Body of pancreas (tissue), 4 donors: Measurements from ENCODE around the gene PRKCB. TPM values are rescaled to one million over a fixed set of nuclear protein-coding genes. Genes with fewer than 3 reads are reported as not detected.

Source experiments
- ATAC-seq: fragments of 150-250 bp; one replicate; pipeline ENCODE4 v1.9.1; 2016
- DNase-seq, 4 donors: peaks; one replicate each; pipeline ENCODE4 v3.0.0-alpha.2; 2019
- H3K27ac ChIP-seq, 4 donors: fragments of 200-600 bp; sonication (generic); 1 replicate in 3 of 4; 2 replicates in 1 of 4; pipeline versions ENCODE4 v1.5.1 to v1.6.1; 2016 to 2019; ENCODE audit warnings: mild to moderate bottlenecking in 1 of 4, mixed read lengths in 1 of 4, moderate library complexity in 1 of 4
- H3K27me3 ChIP-seq, 2 donors: fragments of 200-600 bp; sonication (generic); one replicate each; pipeline ENCODE4 v1.6.0; 2016; ENCODE audit warnings: mild to moderate bottlenecking in 1 of 2
- H3K36me3 ChIP-seq, 2 donors: fragments of 200-600 bp; sonication (generic); replicated peaks in 1 of 2; 2 replicates each; pipeline ENCODE4 v1.5.1; 2016; ENCODE audit warnings: low read depth in 2 of 2; ENCODE audit not compliant: insufficient read depth in 1 of 2
- H3K4me1 ChIP-seq: fragments of 200-600 bp; sonication (generic); one replicate; pipeline ENCODE4 v1.6.0; 2016
- H3K4me3 ChIP-seq, 2 donors: fragments of 200-600 bp; sonication (generic); 1 replicate in 1 of 2; 2 replicates in 1 of 2; pipeline ENCODE4 v1.5.1; 2016 to 2019
- H3K9me3 ChIP-seq, 3 donors: fragments of 200-600 bp; sonication (generic); 1 replicate in 2 of 3; 2 replicates in 1 of 3; pipeline ENCODE4 v1.5.1; 2016
- POLR2A ChIP-seq, 3 donors: fragments of 450-650 bp; IDR thresholded peaks; one replicate each; pipeline ENCODE4 v1.6.1; 2016; ENCODE audit warnings: antibody characterized with exemption in 3 of 3, mild to moderate bottlenecking in 2 of 3
- WGBS, 2 donors: methylation state at CpG; one replicate each; pipeline ENCODE4 v1.1.5; 2017; 5-methylcytosine and 5-hydroxymethylcytosine counted together
- intact Hi-C: fragments of 100-400 bp; cut with DNase I; formaldehyde crosslinking; loops from one replicate; pipeline ENCODE4 v1.15.1; 2023
- total RNA-seq, 2 donors: library from RNA; depleted of rRNA; stranded (reverse); fragments of >200 nt; gene quantifications; one replicate each; pipeline ENCODE4 v1.1.0, GENCODE V29; 2016
- TF ChIP-seq, protein P1 (sequence below), 7 experiments: fragments of 450-650 bp in 4 of 7; fragments of 200-600 bp in 3 of 7; sonication (generic) in 3 of 7; IDR thresholded peaks; one replicate each; pipeline ENCODE4 v1.5.1; 2016 to 2019; ENCODE audit warnings: antibody characterized with exemption in 7 of 7

The PRKCB gene
- total RNA-seq, 2 donors from 2014 or later: 0.33 to 10.6 TPM

- Histone ChIP-seq H3K36me3 (no peaks in the 10 kb centered on the region), H3K9me3 (no peaks in the 10 kb centered on the region), H3K27me3 (no peaks in the 10 kb centered on the region), H3K4me3 (no peak overlapping the region), H3K27ac (no peak overlapping the region), H3K4me1 (no peaks in the 10 kb centered on the region)
- ATAC-seq (no peak), DNase-seq (no peak)
- TF ChIP-seq, protein P1, sequence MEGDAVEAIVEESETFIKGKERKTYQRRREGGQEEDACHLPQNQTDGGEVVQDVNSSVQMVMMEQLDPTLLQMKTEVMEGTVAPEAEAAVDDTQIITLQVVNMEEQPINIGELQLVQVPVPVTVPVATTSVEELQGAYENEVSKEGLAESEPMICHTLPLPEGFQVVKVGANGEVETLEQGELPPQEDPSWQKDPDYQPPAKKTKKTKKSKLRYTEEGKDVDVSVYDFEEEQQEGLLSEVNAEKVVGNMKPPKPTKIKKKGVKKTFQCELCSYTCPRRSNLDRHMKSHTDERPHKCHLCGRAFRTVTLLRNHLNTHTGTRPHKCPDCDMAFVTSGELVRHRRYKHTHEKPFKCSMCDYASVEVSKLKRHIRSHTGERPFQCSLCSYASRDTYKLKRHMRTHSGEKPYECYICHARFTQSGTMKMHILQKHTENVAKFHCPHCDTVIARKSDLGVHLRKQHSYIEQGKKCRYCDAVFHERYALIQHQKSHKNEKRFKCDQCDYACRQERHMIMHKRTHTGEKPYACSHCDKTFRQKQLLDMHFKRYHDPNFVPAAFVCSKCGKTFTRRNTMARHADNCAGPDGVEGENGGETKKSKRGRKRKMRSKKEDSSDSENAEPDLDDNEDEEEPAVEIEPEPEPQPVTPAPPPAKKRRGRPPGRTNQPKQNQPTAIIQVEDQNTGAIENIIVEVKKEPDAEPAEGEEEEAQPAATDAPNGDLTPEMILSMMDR (IDR thresholded peaks at IDR 0.05): no peak
- TF ChIP-seq POLR2A (IDR thresholded peaks at IDR 0.05): no peak
- intact Hi-C loops: no loop called here
- WGBS, 2 donors: 56 to 62% methylated on average over 4 to 6 of the region's 6 CpGs
These were observed 233.3 kb downstream of the PRKCB start for GRCh38 chr16:24069036-24069590.

DNA sequence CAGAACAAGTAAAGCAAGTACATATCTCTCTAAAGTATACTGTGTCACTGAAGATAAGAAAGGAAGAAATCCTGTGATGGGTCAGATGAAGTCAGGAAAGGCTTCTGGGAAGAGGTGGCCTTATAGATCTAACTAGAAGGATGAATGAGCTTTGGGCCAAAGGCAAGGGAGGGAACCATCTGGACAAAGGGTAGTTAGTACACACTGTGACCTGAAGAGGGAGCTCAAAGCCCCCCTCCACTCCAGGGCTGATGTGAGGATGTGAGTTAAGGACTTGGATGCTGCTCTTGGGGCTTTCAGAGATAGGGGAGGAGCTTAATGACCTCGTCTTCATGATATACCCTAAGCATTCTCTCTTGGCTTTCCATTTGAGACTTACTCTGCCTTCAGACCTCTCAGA, 235.1 kb downstream of the PRKCB start:
- no peak overlapping the region for H3K27ac ChIP-seq
- ATAC-seq: no peak
- no peak overlapping the region for H3K4me3 ChIP-seq
- DNase-seq: peak in 3 of 4 donors; percentile 23 to 37 (median 23)
- intact Hi-C loops: no loop called here
- TF ChIP-seq, protein P1 (IDR thresholded peaks at IDR 0.05): peak; percentile 10 to 59 (median 49)
- no peak for TF ChIP-seq POLR2A (IDR thresholded peaks at IDR 0.05)
- no peaks in the 10 kb centered on the region for H3K36me3 ChIP-seq
- no peaks in the 10 kb centered on the region for H3K27me3 ChIP-seq
- 19 to 40% methylated on average over 1 of the region's 1 CpG for WGBS, 2 donors
- no peaks in the 10 kb centered on the region for H3K4me1 ChIP-seq
- H3K9me3 ChIP-seq: no peaks in the 10 kb centered on the region

DNA sequence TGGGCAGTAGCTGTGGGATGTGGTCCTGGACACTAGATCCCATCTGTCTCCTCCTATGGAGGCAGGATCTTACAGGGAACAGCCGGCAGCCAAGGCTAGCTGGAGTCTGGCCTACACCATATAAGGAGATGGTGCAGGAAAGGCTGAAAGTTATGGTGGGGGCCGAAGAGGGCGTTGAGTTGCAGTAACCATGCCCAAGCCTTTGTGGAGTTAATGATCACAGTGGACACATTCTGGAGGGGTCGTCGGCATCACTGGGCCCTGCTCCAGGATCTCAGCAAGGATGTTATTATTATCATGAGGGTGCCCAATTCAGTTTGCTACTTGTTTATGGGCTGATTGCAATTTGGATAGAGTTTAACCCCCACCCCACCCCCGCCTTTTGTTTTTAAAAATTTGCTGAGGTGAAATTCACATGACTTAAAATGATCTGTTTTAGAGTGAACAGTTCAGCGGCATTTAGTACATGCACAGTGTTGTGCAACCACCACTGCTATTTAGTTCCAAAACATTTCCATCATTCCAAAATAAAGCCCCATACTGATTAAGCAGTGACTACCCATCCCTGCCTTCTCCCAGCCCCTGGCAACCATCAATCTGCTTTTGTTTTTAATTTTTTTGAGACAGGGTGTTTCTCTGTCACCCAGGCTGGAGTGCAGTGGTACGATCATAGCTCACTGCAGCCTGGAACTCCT, 236.0 kb downstream of the PRKCB start:
- H3K4me3 ChIP-seq: no peak overlapping the region
- intact Hi-C loops: no loop called here
- H3K36me3 ChIP-seq: no peaks in the 10 kb centered on the region
- H3K27ac ChIP-seq: no peak overlapping the region
- no peak for DNase-seq
- no peaks in the 10 kb centered on the region for H3K9me3 ChIP-seq
- H3K4me1 ChIP-seq: no peaks in the 10 kb centered on the region
- TF ChIP-seq POLR2A (IDR thresholded peaks at IDR 0.05): no peak
- TF ChIP-seq, protein P1 (IDR thresholded peaks at IDR 0.05): no peak
- no peaks in the 10 kb centered on the region for H3K27me3 ChIP-seq
- no peak for ATAC-seq
- 66 to 70% methylated on average over 4 to 8 of the region's 8 CpGs for WGBS, 2 donors

- Histone ChIP-seq H3K4me3 (no peak overlapping the region), H3K9me3 (no peaks in the 10 kb centered on the region), H3K36me3 (no peaks in the 10 kb centered on the region), H3K27ac (no peak overlapping the region), H3K27me3 (no peaks in the 10 kb centered on the region), H3K4me1 (no peaks in the 10 kb centered on the region)
- ATAC-seq (no peak), DNase-seq (no peak)
- WGBS, 2 donors: 62 to 81% methylated on average over 8 of the region's 8 CpGs
- intact Hi-C loops: no loop called here
- TF ChIP-seq POLR2A (IDR thresholded peaks at IDR 0.05): no peak
- TF ChIP-seq, protein P1 (IDR thresholded peaks at IDR 0.05): no peak
These were observed 237.5 kb downstream of the PRKCB start for GRCh38 chr16:24073321-24073720.

- TF ChIP-seq, protein P1 (IDR thresholded peaks at IDR 0.05): no peak
- no peak for TF ChIP-seq POLR2A (IDR thresholded peaks at IDR 0.05)
- Histone ChIP-seq H3K4me3 (no peak overlapping the region), H3K9me3 (no peaks in the 10 kb centered on the region), H3K4me1 (no peaks in the 10 kb centered on the region), H3K27ac (no peak overlapping the region), H3K36me3 (no peaks in the 10 kb centered on the region), H3K27me3 (no peaks in the 10 kb centered on the region)
- no peak for ATAC-seq
- DNase-seq: no peak
- WGBS, 2 donors: 43 to 55% methylated on average over 5 of the region's 5 CpGs
- intact Hi-C loops: no loop called here
These were observed 238.8 kb downstream of the PRKCB start for GRCh38 chr16:24074574-24074973.
